Epithelial cell of prostate (primary cell): ENCODE results near the gene GRN.
"Not testable (repeated sequence)": the region's sequence is repeated elsewhere in the genome, so short reads cannot be mapped to it uniquely, and the experiment has no call there.

Experiments
- DNase-seq: peaks from one replicate; pipeline ENCODE4 v3.0.0-alpha.2; 2011; ENCODE audit warnings: low read depth, low spot score
- H3K27ac ChIP-seq: fragments of 450-650 bp; 2 replicates; pipeline ENCODE4 v1.5.1; 2017; ENCODE audit warnings: mild to moderate bottlenecking

The GRN gene

GRCh38 chr17:44359006-44359405 is 13.9 kb downstream of the GRN start:
- H3K27ac ChIP-seq, result no peak overlapping the region
- no peak for DNase-seq

- no peak overlapping the region for H3K27ac ChIP-seq
- DNase-seq, result no peak
Measured at GRCh38 chr17:44359458-44360143, 14.5 kb downstream of the GRN start.

GRCh38 chr17:44360144-44360533 is 15.0 kb downstream of the GRN start:
- no peak for DNase-seq

GRCh38 chr17:44360826-44361225 is 15.7 kb downstream of the GRN start:
- H3K27ac ChIP-seq, result no peak overlapping the region
- DNase-seq, result no peak

More at GRCh38 chr17:44360144-44360533, 15.0 kb downstream of the GRN start:
- H3K27ac ChIP-seq, result no peak overlapping the region

- no peak for DNase-seq
- H3K27ac ChIP-seq, result no peak overlapping the region
Measured at GRCh38 chr17:44361292-44362260, 16.5 kb downstream of the GRN start.

GRCh38 chr17:44362459-44362948 is 17.4 kb downstream of the GRN start:
- DNase-seq, result no peak
- no peak overlapping the region for H3K27ac ChIP-seq

GRCh38 chr17:44362949-44363612 is 18.0 kb downstream of the GRN start:
- DNase-seq, result no peak

GRCh38 chr17:44363613-44364159 is 18.6 kb downstream of the GRN start, which contains the start of gene FAM171A2:
Gene FAM171A2, minus strand, starts transcription at chr17:44363853. Its CDS starts 139 bp downstream, at chr17:44363714.
- no peak within 1 kb of the TSS for H3K27ac ChIP-seq
- DNase-seq, result no peak

More at GRCh38 chr17:44362949-44363612, 18.0 kb downstream of the GRN start:
- no peak overlapping the region for H3K27ac ChIP-seq

GRCh38 chr17:44365051-44365450 is 19.9 kb downstream of the GRN start:
- DNase-seq, H3K27ac ChIP-seq: not testable (repeated sequence)

- no peak for DNase-seq
- H3K27ac ChIP-seq, result no peak overlapping the region
Measured at GRCh38 chr17:44367231-44367979, 22.3 kb downstream of the GRN start.

- DNase-seq, H3K27ac ChIP-seq: not testable (repeated sequence)
Measured at GRCh38 chr17:44368391-44369243, 23.5 kb downstream of the GRN start.

- H3K27ac ChIP-seq, DNase-seq: not testable (repeated sequence)
Measured at GRCh38 chr17:44369414-44370023, 24.4 kb downstream of the GRN start.

GRCh38 chr17:44372036-44372435 is 26.9 kb downstream of the GRN start:
- no peak overlapping the region for H3K27ac ChIP-seq

GRCh38 chr17:44374306-44375195 is 29.4 kb downstream of the GRN start:
- H3K27ac ChIP-seq, result no peak overlapping the region
- DNase-seq, result no peak

More at GRCh38 chr17:44372036-44372435, 26.9 kb downstream of the GRN start:
- DNase-seq, result no peak

GRCh38 chr17:44375196-44376017 is 30.3 kb downstream of the GRN start:
- H3K27ac ChIP-seq, result no peak overlapping the region
- DNase-seq, result no peak

GRCh38 chr17:44376124-44376523 is 31.0 kb downstream of the GRN start:
- DNase-seq, result no peak
- no peak overlapping the region for H3K27ac ChIP-seq
